ENCODE data around the gene SAC3D1. TPM values are rescaled to one million over a fixed set of nuclear protein-coding genes. Genes with fewer than 3 reads are reported as not detected.

Gene SAC3D1
- total and polyA plus RNA-seq, 8 donors: 3.5 to 7.3 (median 4.7) TPM

DNA sequence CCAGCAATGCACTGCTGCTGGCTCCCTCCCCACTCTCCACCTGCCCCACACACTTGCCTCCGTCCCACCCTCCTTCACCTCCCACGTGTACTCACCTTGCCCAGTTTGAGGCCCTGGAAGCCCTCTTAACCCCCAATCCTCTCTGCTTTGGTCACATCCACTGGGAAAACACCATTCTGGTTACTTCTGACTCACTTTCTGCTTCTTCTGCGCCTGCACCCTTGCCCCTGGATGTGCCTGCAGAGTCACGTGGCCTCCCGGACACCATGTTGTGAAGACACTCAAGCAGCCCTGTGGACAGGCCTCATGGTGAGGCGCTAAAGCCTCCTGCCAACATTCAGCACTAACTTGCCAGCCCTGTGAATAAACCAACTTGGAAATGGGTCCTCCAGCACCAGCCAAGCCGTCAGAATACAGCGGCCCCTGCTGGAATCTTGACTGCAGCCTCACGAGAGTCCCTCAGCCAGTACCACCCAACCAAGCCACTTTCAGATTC, 20.0 kb downstream of the SAC3D1 start:
- no peaks in the 10 kb centered on the region for H3K27me3 ChIP-seq
- intact Hi-C loops (cut with DNase I): no loop called here
- H3K9me3 ChIP-seq: no peaks in the 10 kb centered on the region
- FAIRE-seq: no peak
- no peak overlapping the region for H3K27ac ChIP-seq
- H3K4me1 ChIP-seq: no peaks in the 10 kb centered on the region
- no peaks in the 10 kb centered on the region for H3K36me3 ChIP-seq
- 71 to 78% methylated on average over 9 of the region's 9 CpGs for WGBS, 2 donors
- no peak overlapping the region for H3K4me3 ChIP-seq
- TF ChIP-seq, protein P1, sequence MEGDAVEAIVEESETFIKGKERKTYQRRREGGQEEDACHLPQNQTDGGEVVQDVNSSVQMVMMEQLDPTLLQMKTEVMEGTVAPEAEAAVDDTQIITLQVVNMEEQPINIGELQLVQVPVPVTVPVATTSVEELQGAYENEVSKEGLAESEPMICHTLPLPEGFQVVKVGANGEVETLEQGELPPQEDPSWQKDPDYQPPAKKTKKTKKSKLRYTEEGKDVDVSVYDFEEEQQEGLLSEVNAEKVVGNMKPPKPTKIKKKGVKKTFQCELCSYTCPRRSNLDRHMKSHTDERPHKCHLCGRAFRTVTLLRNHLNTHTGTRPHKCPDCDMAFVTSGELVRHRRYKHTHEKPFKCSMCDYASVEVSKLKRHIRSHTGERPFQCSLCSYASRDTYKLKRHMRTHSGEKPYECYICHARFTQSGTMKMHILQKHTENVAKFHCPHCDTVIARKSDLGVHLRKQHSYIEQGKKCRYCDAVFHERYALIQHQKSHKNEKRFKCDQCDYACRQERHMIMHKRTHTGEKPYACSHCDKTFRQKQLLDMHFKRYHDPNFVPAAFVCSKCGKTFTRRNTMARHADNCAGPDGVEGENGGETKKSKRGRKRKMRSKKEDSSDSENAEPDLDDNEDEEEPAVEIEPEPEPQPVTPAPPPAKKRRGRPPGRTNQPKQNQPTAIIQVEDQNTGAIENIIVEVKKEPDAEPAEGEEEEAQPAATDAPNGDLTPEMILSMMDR (IDR thresholded peaks at IDR 0.05): no peak
- ATAC-seq: peak in 1 of 4 donors; percentile 11
- no peak for DNase-seq

DNA sequence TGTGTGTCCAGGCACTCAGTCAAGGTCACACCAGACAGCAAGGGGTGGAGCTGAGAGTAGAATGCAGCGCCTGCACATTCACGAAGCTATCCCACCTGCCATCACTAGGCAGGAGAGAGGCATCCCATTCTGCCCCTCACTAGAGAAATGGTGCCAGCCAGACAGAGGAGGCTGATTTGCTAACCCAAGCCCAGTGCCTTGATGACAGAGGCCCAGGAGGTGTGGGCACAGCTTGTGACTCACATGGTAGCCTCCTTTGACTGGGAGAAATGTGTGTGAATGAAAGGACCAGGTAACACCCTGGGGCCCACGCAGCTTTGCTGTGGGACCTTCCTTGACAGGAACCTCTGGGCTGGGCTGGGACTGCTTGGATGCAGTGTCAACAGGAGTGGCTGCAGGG, 22.5 kb downstream of the SAC3D1 start:
- no peak for ATAC-seq
- FAIRE-seq: no peak
- Histone ChIP-seq H3K4me3 (no peak overlapping the region), H3K4me1 (no peaks in the 10 kb centered on the region), H3K36me3 (no peaks in the 10 kb centered on the region), H3K27ac (no peak overlapping the region), H3K9me3 (no peaks in the 10 kb centered on the region), H3K27me3 (no peaks in the 10 kb centered on the region)
- intact Hi-C loops (cut with DNase I): no loop called here
- no peak for DNase-seq
- TF ChIP-seq, protein P1 (IDR thresholded peaks at IDR 0.05): no peak
- WGBS, 2 donors: 55% methylated on average over 3 of the region's 3 CpGs

DNA sequence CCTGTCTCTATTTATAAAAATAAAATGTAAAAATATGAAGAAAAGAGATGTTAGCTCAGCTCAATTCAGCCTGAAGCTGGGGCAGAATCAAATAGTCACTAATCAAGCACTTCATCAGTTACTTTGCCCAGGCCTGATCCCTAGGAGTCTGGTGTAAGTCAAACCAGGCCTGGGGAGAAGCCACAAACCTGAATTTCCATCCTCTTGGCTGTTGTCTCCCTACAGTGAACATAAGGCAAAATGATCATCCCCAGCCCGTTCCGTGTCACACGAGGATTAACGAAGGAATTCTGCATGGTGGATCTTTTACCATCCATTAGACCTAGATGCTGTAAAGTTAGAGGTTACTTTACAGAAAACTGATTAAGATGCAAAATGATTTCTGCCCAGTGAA, 23.8 kb downstream of the SAC3D1 start:
- FAIRE-seq (no peak), DNase-seq (no peak), ATAC-seq (no peak)
- H3K36me3 ChIP-seq: no peaks in the 10 kb centered on the region
- no peaks in the 10 kb centered on the region for H3K4me1 ChIP-seq
- no peaks in the 10 kb centered on the region for H3K27me3 ChIP-seq
- 80 to 86% methylated on average over 4 of the region's 4 CpGs for WGBS, 2 donors
- H3K27ac ChIP-seq: no peak overlapping the region
- TF ChIP-seq, protein P1 (IDR thresholded peaks at IDR 0.05): no peak
- H3K4me3 ChIP-seq: no peak overlapping the region
- intact Hi-C loops (cut with DNase I): no loop called here
- no peaks in the 10 kb centered on the region for H3K9me3 ChIP-seq

DNA sequence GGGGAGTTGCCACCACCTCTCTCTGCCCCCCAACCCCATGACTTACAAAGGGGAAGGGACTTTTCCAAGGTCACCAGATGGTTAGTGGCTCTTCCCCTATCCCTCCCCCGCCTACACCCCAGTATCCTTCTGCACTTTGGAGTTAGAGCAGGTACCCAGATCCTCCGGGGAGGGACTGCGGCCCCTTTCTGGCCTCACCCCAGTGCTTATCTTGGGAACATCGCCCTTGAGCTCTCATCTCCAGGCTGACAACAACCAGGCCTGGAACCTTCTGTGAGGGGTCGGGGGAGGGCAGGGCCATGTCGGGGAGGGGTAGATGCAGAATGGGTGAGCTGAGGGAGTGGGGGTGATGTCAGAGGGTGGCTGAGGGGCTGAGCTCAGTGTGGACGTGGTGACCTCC, 24.8 kb downstream of the SAC3D1 start:
- H3K27me3 ChIP-seq: no peaks in the 10 kb centered on the region
- no peak for FAIRE-seq
- no peak for DNase-seq
- no peak overlapping the region for H3K4me3 ChIP-seq
- no peaks in the 10 kb centered on the region for H3K36me3 ChIP-seq
- TF ChIP-seq, protein P1 (IDR thresholded peaks at IDR 0.05): no peak
- no peaks in the 10 kb centered on the region for H3K9me3 ChIP-seq
- no peaks in the 10 kb centered on the region for H3K4me1 ChIP-seq
- 66 to 73% methylated on average over 7 of the region's 7 CpGs for WGBS, 2 donors
- no peak overlapping the region for H3K27ac ChIP-seq
- no peak for ATAC-seq
- intact Hi-C loops (cut with DNase I): no loop called here

DNA sequence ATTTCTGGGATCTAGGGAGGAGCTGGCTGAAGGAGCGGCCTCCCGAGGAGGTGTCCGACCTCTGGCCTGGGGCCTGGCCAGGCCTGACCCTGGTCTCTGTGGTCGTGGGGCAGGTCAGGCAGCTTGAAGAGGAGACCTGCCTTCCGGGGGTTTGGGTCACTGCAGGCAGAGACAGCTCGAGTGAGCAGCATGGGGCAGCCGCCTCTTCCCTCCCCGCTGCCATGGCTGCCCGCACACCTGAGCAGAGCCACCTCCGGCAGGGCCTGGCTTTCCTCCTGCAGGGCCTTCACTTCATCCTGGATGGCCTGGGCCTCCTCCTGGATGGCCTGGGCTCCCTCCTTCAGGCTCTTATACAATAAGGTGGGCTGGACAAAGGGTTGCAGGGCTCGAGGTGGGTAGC, 25.3 kb downstream of the SAC3D1 start:
- H3K4me3 ChIP-seq: no peak overlapping the region
- no peak overlapping the region for H3K27ac ChIP-seq
- intact Hi-C loops (cut with DNase I): no loop called here
- no peaks in the 10 kb centered on the region for H3K4me1 ChIP-seq
- WGBS, 2 donors: 80 to 81% methylated on average over 11 of the region's 11 CpGs
- no peaks in the 10 kb centered on the region for H3K36me3 ChIP-seq
- TF ChIP-seq, protein P1 (IDR thresholded peaks at IDR 0.05): no peak
- H3K27me3 ChIP-seq: no peaks in the 10 kb centered on the region
- no peak for ATAC-seq
- no peak for DNase-seq
- H3K9me3 ChIP-seq: no peaks in the 10 kb centered on the region
- FAIRE-seq: no peak

Measured in pancreas (tissue), 10 donors.